ENCODE results near the gene CDCP1.
"Not testable (repeated sequence)": the region's sequence is repeated elsewhere in the genome, so short reads cannot be mapped to it uniquely, and the experiment has no call there.

Gene CDCP1

DNA sequence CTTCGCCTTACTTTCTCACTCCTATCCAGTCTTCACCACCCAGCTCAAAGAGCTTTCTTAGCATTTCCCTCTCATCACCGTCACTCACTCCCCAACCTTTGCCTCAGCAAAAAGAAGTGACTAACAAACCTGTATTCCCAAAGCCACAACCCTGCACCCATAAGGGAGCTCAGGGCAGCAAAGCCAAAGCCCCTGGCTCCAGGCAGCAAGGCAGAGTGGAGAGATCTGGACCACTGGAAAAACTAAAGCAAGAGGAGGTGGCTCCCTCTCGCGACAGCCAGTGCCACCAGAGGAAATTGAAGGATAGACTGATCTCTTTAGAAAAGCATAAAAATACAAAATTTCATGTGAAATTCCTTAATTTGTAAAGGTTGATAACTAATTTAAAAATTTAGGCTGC lies 25.1 kb upstream of the CDCP1 start:
- no peak for DNase-seq

DNA sequence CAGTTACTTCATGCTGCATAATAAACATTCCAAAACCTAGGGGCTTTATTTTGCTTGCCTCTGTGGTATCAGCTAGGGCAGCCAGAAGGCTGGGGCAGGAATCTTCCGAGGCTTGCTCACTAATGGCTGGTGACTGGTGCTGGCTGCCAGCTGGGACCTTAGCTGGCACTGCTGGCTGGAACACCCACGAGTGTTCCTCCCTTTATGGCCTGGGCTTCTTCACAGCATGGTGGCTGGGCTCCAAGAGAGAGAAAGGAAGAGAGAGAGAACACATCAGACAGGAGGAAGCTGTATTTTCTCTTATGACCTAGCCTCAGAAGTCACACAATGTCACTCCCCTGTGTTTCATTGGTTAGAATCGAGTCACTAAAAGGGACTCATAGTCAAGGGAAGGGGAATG lies 23.9 kb upstream of the CDCP1 start:
- DNase-seq = peak in 4 of 14 donors; percentile 8 to 46 (median 26)

DNA sequence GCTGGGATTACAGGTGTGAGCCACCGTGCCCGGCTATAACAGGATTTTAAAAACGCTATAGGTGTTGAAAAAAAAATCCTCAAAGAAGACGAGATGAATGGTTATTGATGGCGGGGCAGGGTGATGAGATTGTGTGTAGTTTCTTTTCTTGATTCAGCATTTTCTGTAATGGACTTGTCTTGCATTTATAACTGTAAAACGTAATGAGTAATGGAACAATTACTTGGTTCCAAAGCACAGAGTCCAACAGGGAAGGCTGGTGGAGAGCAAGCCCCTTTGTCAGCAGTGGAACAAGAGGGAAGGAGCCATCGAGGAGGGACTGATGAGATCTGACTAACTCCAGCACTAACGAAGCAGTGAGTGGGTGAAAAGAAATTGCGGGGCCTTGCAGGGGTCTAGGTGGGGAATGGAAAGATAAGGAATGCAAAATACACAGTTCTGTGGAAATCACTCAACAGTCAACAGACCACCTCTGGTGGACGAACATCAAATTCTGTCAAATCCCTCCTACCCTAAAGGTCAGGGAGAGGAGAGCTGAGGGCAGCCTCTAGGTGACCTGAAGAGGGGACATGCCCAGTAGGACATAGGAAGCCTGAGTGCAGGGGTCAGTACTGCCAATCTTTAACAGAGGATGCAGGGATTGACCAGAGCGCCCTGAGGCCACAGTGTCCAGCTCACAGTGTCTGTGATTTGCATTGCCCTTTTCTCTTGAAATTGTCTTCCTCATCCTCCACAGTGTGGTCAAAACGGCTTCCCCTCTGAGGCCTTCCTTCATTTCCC lies 23.1 kb upstream of the CDCP1 start:
- DNase-seq = no peak

DNA sequence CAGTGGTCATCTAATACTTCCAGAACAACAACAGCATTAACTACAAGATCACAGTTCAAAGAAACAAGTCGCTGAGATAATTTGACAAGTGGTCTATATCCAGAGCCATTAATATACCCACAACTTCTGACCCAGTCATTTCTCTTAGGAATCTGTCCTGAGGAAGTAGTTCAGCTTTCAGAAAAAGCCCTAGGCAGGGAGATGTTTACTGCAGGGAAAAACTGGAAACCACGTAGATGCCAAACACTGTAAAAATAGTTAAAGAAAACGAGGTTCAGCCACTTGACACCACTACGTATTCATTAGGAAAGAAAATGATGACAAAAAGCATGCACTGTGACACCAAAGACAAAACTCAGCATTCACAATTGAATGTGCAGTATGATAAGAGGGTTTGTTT lies 22.3 kb upstream of the CDCP1 start:
- DNase-seq = no peak

DNA sequence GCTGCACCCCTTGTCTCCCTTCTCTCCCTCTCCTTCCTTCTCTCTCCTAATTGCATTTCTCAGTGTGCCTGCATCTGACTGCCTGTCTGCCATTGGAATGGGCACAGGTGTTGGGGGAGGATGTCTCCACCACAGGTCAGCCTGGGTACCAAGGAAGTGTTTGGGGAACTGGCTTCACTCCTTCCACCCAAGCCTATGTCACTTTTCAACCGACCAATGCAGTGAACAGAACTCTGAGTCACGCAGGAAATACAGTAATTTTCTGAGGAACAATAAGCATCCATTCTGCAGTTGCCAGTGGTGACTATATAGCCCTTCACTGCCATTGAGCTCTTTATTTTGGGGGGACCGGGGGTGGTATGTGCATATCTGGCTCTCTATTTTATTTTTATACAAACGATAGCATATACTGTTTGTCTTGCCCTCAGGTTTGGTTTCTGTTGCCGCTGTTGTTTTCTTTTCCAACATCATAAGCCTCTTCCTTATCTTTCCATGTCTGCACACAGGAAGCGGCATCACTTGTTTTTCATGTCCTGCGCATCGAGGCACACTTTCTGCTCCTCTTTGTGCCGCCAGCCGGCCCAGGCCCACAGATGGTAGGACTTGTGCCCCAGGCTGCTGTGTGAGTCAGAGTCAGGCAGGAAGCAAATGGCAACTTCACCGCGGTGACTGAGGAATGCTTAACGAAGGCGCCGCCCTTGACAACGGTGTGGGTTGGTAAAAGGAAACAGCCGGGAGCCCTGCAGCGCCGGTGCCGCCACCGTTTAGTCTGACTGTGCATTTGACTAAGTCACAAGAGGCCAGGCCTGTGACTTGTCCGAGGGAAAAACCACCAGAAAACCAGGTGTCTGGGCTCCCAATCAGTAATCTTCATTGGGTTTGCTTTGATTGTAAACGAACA lies 21.1 kb upstream of the CDCP1 start:
- DNase-seq = peak in 9 of 14 donors; percentile 13 to 76 (median 18)

DNA sequence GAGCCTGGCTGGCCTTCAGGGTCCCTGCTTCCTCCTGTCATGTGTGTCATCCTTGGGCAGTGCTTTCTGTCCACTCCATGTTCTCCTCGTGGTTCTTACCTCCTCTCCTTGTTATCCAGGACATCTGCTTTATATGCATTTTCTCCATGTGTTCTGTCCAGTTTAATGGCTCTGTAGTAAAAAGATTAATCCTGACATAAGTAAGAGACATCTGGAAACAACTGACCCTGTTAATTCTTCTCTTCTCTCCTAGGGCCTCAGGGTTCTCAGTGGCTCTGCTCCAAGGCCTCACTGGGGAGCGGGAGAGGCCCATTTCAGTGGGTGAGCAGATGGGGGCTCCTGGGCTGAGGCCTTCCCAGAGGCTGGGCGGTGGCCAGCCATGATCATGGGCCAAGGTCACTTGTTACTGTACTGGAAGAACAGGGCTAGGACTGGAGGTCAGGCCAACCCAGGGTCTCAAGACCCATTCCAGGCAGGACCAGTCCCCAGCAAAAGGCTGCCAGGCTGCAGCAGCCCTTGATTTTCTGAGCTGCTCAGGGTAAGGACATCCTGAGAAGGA lies 20.2 kb upstream of the CDCP1 start:
- no peak for DNase-seq

DNA sequence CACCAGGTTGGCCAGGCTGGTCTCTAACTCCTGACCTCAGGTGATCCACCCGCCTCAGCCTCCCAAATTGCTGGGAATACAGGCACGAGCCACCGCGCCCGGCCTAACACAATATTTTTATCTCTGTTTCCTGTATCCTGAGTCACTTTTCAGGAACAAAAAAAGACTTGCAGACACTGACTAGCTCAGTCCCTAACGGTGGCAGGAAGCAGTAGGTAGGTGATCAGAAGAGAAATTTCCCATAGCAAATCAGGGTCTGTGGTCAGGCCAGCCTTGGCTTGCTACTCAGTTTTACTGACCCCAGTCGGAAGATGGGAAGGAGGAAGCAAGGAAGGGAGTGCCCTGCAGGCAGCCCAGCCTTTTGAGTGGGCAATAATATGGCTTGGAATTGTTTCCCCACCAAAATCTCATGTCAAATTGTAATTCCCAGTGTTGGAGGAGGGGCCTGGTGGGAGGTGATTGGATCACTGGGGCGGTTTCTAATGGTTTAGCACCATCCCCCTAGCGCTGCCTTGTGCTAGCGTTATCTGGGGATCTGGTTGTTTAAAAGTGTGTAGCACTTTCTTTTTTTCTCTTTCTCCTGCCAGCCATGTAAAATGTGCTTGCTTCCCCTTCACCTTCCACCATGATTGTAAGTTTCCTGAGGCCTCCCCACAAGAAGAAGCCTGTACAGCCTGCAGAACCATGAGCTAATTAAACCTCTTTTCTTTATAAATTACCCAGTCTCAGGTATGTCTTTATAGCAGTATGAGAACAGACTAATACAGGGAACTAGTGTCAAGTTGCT lies 19.5 kb upstream of the CDCP1 start:
- no peak for DNase-seq

DNA sequence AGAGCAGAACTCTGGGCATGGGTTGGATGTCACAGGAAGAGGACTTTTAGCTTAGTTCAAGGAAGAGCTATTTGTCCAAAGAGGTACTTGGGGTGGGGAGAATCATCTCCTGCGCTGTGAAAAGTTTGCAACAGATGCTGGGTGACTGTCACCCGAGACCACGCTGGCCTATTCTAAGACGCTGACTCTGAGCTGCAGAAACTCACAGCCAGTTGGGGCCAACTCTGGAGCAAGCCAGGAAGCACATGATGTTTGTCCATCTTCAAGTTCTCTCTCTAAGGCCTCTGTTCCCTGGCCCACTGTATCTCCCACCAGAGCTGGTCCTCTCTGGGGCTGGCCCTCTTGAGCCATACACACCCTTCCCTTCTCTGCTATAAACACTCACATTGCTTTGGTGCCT lies 17.9 kb upstream of the CDCP1 start:
- DNase-seq = no peak

DNA sequence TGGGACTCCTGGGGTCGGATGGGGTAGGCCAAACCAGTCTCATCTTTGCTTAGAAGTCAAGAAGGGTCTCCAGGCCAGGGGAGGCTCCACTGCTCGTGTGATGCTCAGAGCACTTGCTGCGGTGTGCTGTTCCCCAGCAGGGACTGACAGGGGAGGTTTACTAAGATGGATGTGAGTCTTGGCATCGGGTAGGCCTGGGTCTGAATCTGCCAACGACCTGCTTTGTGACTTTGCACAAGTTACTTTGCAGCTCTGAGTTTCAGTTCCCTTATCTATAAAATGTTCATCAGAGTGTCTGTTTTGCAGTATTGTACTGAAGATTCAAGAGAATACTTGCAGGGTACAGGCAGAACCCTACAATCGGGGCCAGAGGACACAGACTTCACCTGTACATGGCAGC lies 17.3 kb upstream of the CDCP1 start:
- no peak for DNase-seq

DNA sequence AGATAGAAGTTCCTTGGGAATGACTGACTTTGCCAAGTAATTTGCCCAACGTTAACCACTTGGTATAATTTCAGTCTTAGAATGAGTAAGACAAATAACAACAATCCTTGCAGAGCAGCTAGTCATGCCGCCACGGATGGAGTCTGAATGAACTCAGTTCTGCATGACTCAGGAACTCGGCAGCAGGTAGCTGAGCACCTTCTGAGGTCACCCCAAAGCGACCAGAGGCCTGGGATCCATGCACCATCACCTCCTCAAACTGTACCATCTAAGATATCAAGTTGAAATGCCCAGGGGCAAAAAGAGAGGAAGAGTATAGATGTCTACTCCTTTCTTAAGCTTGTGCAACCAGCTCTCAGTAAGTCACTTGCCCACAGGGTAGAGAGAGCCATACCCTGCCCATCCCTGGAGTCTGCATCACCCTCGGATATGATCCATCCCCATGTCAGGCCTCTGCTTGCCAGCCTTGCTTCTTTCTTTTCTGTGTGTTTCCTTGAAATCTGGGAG lies 8.5 kb upstream of the CDCP1 start:
- DNase-seq = no peak

DNA sequence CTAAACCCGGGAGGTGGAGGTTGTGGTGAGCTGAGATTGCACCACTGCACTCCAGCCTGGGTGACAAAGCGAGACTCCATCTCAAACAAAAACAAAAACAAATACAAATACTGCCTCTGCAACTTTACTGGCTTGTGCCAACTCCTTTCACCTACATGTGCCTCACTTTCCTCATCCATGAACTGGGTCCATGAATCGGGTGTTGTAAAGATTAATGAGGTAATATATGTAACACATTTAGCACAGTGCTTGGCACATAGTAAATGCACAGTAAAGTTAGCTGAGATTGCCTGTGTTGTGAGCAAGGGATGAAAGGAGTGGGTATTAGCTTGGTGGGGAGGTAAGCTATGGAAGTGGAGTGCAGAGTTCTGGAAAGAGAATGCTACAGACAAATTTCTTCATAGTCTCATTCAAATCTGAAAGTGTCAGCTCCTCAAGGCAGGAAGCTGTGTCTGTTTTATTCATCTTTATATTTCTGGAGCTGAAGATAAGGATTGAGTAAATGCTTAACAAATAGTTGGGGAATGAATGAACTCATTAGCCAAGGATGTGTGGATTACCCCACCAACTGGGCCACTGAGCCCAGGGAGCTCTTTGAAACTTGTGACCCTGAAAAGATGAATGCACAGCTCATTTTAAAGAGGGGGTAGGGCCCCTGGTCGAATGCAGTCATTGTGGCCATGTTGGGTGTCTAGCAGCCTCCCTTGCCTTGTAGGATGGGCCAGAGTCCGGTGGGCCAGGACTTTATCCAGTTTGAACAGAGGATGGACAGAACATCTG lies 7.7 kb upstream of the CDCP1 start:
- DNase-seq = no peak

DNA sequence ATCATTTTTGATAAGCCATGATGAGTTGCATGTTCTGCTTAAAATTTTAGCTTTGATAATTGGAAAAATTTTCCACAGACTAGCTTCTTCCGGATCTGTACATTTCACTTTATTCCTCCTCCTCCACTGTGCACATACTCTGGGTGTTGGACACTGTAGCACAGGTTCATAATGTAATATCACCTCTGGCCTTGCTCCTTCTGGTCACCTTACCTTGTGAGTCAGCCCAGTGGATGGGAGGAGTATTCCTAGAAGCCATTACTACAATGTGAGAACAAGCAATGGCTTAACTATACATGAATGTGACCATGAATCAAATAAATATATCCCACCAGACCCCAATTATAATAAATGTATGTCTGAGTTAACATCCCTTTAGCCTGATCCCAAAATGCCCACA lies 6.1 kb upstream of the CDCP1 start:
- no peak for DNase-seq

DNA sequence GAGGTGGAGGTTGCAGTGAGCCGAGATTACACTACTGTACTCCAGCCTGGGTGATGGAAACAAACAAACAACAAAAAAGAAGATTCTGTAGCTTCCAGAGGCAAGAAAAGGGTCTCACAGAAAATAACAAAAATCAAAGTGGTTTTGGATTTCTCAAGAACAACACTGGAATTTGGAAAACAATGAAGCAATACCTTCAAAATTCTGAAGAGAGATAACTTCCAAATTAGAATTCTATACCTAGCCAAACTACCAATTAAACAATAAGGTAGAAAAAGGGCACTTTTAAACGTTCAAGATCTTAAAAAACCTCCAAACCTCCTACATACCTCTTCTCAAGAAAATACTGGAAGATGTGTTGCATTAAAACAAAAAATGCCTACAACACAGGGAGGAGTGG lies 4.9 kb upstream of the CDCP1 start:
- no peak for DNase-seq

DNA sequence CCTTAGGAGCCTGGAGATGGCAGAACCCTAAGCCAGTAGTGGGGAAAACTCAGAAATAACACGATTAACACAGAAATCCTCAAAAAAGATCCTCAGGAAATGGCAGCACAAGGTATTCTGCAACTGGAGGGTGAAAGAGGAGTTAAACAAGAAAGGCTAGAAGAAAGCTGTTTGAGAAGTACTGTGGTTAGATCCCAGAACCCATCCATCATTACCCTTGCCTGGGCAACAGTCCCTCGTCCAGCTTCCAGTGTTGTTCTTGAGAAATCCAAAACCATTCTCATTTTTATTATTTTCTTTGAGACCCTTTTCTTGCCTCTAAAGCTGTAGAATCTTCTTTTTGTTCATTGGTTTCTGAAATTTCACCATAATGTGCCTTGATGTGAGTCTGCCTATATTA lies 2.7 kb upstream of the CDCP1 start:
- no peak for DNase-seq

DNA sequence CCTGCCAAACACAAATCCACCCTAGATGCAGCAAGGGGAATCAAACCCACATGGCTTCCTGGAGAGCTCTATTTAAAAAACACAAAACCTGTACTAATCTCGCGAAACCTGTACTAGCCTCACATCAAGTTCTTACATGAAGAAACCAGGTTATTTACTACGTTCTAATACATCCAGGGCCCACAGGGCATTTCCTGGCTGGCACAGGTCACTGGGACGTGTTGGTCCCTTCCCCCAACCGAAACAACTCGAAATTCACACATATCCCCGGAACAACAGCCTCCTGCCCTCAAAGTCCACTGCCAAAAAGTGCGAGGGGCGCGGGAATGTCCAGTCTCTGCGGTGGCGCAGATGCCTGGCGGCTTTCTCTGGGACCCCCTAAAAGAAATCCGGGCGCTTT lies 955 bp downstream of the CDCP1 start:
- DNase-seq = no peak

DNA sequence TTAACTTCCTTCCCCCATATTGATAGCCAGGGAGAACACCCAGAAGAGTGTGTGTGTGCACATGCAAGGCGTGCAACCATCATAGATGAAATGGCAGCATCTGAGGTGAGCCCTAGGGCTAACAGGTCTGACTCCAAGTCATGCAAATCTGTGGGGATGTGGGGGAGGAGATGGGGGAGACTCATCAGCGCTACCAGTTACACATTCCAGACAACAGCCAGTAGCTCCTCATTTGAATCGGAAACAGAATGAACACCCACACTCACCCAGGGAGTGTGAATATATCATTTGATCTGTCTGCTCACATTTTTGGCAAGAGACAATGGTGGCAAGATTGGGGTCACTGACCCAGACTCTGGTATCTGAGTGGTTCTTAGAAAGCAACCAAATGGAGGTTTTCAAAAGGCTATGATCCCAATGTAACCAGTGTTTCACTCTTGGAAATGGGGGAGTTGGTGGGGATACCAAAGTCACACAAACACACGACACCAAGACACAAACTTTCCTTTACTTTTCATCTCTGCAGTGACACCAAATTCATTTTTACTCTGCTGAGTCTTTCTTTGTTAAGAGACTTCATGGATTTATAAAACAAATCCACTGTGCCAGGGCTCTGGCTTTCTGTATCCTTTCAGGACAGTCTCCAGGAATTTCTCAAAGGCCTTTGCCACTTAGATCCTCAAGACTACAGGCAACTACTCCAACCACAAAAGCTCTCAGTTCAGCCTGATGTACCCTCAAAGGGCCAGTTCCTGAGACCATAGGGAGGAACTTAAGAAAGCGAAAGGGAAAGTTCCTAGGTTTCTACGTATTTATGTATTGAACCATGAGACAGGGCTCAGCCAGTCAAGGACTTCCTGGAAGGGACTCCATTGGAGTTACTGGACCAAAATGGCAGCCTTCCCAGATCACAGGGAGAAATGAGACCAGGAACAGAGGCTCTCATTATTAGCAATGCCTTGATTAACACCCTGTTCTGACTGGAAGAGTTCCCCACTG lies 2.2 kb downstream of the CDCP1 start:
- DNase-seq = peak in 3 of 14 donors; percentile 13 to 39 (median 22)

DNA sequence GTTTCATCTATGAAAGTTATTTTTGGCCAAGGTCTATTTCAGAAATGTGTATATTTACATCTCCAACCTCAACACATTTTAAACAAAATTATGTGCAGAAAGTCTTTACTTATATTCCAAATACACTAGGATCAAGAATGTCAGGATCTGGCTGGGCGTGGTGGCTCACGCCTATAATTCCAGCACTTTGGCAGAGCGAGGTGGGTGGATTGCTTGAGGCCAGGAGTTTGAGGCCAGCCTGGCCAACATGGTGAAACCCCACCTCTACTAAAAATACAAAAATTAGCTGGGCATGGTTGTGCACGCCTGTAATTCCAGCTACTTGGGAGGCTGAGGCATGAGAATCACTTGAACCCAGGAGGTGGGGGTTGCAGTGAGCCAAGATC lies 5.4 kb downstream of the CDCP1 start:
- DNase-seq = not testable (repeated sequence)

DNA sequence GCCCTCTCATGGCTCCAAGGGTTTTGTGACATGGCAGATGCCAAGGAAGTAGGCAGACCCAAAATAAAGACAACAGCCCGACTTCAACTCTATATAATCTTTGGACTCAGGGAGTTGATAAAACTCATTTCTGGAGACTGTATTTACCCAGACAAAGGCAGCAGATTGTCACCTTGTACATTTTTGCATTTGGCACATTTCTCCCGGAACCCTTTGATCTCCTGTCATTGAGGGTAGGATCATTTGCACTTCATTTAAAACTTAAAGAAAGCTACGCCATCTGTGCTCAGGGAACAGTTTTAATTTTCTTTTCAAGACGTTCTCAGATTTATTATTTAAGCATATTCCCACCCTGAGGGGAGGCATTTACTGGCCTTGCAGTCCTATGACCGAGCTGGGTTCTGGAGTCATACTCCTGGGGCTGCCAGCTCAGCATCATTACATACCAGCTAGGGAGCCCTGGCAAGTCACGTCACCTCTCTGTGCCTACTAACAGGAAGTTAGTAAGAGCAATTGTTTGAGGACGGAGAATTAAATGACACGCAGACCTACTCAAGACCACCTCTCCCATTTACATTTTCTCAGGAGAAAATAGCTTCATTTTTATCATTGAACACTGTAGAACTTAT lies 5.9 kb downstream of the CDCP1 start:
- DNase-seq = peak in 1 of 14 donors; percentile 5

DNA sequence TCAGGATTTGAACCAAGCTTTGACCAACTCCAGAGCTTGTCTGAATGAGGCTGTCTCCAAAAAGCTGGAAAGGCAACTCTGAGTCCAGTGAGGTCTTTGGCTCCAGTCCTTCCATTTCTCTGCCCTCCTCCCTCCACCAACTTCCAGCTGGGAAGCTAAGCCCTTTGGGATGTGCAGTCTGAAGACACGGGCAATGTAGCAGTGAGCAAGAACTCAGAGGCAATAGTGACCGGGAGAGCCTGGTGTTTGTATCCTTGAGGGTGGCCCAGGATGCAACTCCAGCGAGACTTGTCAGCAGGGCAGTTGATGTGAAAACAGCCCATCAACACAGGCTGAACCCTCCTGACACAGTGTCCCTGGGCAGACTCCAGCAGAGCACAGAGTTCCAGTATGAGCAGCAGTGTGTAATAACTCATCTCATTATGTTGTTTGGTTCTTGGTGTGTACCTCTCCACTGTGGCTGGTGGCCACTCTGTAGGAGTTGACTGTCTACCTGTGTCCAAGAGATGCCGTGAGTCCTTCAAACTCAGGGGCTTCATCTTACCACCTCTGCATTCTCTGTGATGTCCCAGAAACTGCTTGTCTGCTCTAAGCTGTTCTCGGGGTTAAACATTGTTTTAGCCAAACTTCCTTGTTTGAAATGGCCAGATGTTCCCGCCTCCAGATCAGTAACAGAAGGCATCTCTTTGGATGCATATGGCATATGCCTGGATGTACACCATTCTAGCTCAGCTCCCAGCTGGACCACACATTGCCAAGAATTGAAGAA lies 6.6 kb downstream of the CDCP1 start:
- DNase-seq = no peak
